CD14-positive monocyte (primary cell): Measurements from ENCODE around the gene SGK1. TPM values are rescaled to one million over a fixed set of nuclear protein-coding genes. Genes with fewer than 3 reads are reported as not detected.

Experiments
- DNase-seq, 3 donors: peaks; one replicate each; pipeline ENCODE4 v3.0.0-alpha.2; 2011 to 2022
- H2AFZ ChIP-seq: 2 replicates; pipeline ENCODE4 v1.6.0; 2012; ENCODE audit warnings: mild to moderate bottlenecking, low read depth, low read length, inconsistent platforms; ENCODE audit not compliant: insufficient read depth, poor library complexity, severe bottlenecking
- H3K27ac ChIP-seq, 2 donors: 1 replicate in 1 of 2; 2 replicates in 1 of 2; pipeline ENCODE4 v1.5.1; 2012 to 2013; ENCODE audit warnings: low read length in 2 of 2, control low read depth in 1 of 2, inconsistent platforms in 1 of 2, low read depth in 1 of 2, mild to moderate bottlenecking in 1 of 2
- H3K27me3 ChIP-seq, 2 donors: one replicate each; pipeline versions ENCODE4 v1.6.0 to v1.6.1; 2011 to 2013; ENCODE audit warnings: low read length in 2 of 2; ENCODE audit not compliant: control insufficient read depth in 2 of 2, insufficient read depth in 2 of 2
- H3K36me3 ChIP-seq, 2 donors: replicated peaks in 1 of 2; 1 replicate in 1 of 2; 2 replicates in 1 of 2; pipeline versions ENCODE4 v1.5.1 to v1.6.1; 2012 to 2013; ENCODE audit warnings: low read length in 2 of 2, control low read depth in 1 of 2, inconsistent platforms in 1 of 2, mild to moderate bottlenecking in 1 of 2; ENCODE audit not compliant: insufficient read depth in 2 of 2, control insufficient read depth in 1 of 2
- H3K4me1 ChIP-seq, 2 donors: 1 replicate in 1 of 2; 2 replicates in 1 of 2; pipeline versions ENCODE4 v1.5.1 to v1.6.1; 2012 to 2013; ENCODE audit warnings: low read length in 2 of 2, control low read depth in 1 of 2, inconsistent platforms in 1 of 2, mild to moderate bottlenecking in 1 of 2, moderate library complexity in 1 of 2; ENCODE audit not compliant: insufficient read depth in 2 of 2, control insufficient read depth in 1 of 2
- H3K4me2 ChIP-seq: replicated peaks from 2 replicates; pipeline ENCODE3; 2012; ENCODE audit warnings: low read length, moderate library complexity, mild to moderate bottlenecking; ENCODE audit not compliant: poor library complexity, severe bottlenecking; ENCODE audit errors: extremely low read depth
- H3K4me3 ChIP-seq, 3 experiments: fragments of 200-600 bp in 1 of 3; sonication (generic) in 1 of 3; replicated peaks in 1 of 3; 1 replicate in 2 of 3; 2 replicates in 1 of 3; pipeline ENCODE4 v1.5.1; 2011 to 2013; ENCODE audit warnings: low read length in 3 of 3, mild to moderate bottlenecking in 3 of 3, control low read depth in 2 of 3, low read depth in 2 of 3, inconsistent platforms in 1 of 3, moderate library complexity in 1 of 3
- H3K79me2 ChIP-seq: 2 replicates; pipeline ENCODE4 v1.6.0; 2012; ENCODE audit warnings: mild to moderate bottlenecking, control low read depth, inconsistent platforms, low read length, moderate library complexity; ENCODE audit not compliant: insufficient read depth
- H3K9ac ChIP-seq: 2 replicates; pipeline ENCODE4 v1.6.0; 2017; ENCODE audit warnings: low read length, mild to moderate bottlenecking; ENCODE audit not compliant: insufficient read depth, poor library complexity, severe bottlenecking
- H3K9me3 ChIP-seq, 2 donors: replicated peaks in 1 of 2; 1 replicate in 1 of 2; 2 replicates in 1 of 2; pipeline versions ENCODE4 v1.5.1 to v1.6.1; 2012 to 2013; ENCODE audit warnings: low read length in 2 of 2, control low read depth in 1 of 2; ENCODE audit not compliant: control insufficient read depth in 1 of 2, insufficient read depth in 1 of 2
- H4K20me1 ChIP-seq: 2 replicates; pipeline ENCODE4 v1.6.0; 2012; ENCODE audit warnings: mild to moderate bottlenecking, low read length, control low read depth, moderate library complexity; ENCODE audit not compliant: insufficient read depth
- H3K27ac Mint-ChIP-seq, 7 donors: one replicate each; pipeline ENCODE4 v1.8.0; 2020; ENCODE audit warnings: mild to moderate bottlenecking in 7 of 7, mixed read lengths in 7 of 7, moderate library complexity in 6 of 7, inconsistent platforms in 2 of 7
- H3K27me3 Mint-ChIP-seq, 3 donors: one replicate each; pipeline ENCODE4 v1.8.0; 2021 to 2022; ENCODE audit warnings: low read depth in 3 of 3, mild to moderate bottlenecking in 3 of 3, mixed read lengths in 3 of 3, moderate library complexity in 3 of 3, inconsistent platforms in 1 of 3
- H3K36me3 Mint-ChIP-seq, 2 donors: one replicate each; pipeline ENCODE4 v1.8.0; 2020; ENCODE audit warnings: mixed read lengths in 2 of 2, inconsistent platforms in 1 of 2, mild to moderate bottlenecking in 1 of 2
- H3K4me1 Mint-ChIP-seq: one replicate; pipeline ENCODE4 v1.8.0; 2020; ENCODE audit warnings: mild to moderate bottlenecking, mixed read lengths
- H3K4me3 Mint-ChIP-seq, 2 donors: one replicate each; pipeline ENCODE4 v1.8.0; 2020; ENCODE audit warnings: mild to moderate bottlenecking in 2 of 2, mixed read lengths in 2 of 2, moderate library complexity in 1 of 2
- H3K9me3 Mint-ChIP-seq, 7 donors: one replicate each; pipeline ENCODE4 v1.8.0; 2020 to 2022; ENCODE audit warnings: mixed read lengths in 7 of 7, mild to moderate bottlenecking in 6 of 7, moderate library complexity in 6 of 7, inconsistent platforms in 2 of 7
- WGBS: methylation state at CpG from one replicate; pipeline ENCODE4 v1.1.5; 2013; ENCODE audit warnings: missing lambda C conversion rate; ENCODE audit not compliant: insufficient coverage; 5-methylcytosine and 5-hydroxymethylcytosine counted together
- intact Hi-C, 2 donors: fragments of 100-400 bp; cut with micrococcal nuclease; formaldehyde crosslinking; loops; one replicate each; pipeline versions ENCODE4 v1.15.0 to v1.15.1; 2023
- polyA plus RNA-seq, 3 donors: library from polyadenylated mRNA; depleted of rRNA in 1 of 3; unstranded in 2 of 3; stranded (reverse) in 1 of 3; fragments of 300-500 nt in 2 of 3; fragments of >200 nt in 1 of 3; fragmentation: Illumina TruSeq in 2 of 3; gene quantifications; 1 replicate in 2 of 3; 2 replicates in 1 of 3; pipeline ENCODE4 v1.2.3, GENCODE V29; 2012 to 2021
- TF ChIP-seq, protein P1 (sequence below): fragments of 200-600 bp; IDR thresholded peaks from one replicate; pipeline ENCODE4 v1.8.0; 2022; ENCODE audit warnings: antibody characterized with exemption, mild to moderate bottlenecking

Gene SGK1
- polyA plus RNA-seq, 3 donors, result 373 to 419 (median 407) TPM

DNA sequence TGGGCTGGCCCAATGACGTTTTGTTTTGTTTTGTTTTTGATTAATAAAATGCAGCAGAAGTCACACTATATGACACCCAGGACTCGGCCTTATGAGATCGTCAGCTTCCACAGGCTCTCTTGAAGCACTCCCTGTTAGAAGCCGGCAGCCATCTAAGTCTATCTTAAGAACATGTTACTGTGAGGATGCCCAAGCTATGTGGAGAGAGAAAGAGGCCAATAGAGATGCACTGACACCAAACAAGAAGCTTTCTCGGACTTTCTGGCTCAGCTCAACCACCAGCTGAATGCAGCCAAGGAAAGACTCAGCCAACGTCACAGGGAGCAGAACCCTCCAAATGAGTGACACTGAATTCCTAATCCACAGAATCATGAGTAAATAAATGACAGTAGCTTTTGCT, 14.0 kb downstream of the SGK1 start:
- H3K9ac ChIP-seq, result no peak overlapping the region
- H3K27me3 Mint-ChIP-seq, result peaks cover 0 to 3% (median 2%) of the 10 kb centered on the region in 3 donors
- peaks cover 0 to 1% of the 10 kb centered on the region in 2 donors for H3K36me3 Mint-ChIP-seq
- no peak for DNase-seq
- TF ChIP-seq, protein P1, sequence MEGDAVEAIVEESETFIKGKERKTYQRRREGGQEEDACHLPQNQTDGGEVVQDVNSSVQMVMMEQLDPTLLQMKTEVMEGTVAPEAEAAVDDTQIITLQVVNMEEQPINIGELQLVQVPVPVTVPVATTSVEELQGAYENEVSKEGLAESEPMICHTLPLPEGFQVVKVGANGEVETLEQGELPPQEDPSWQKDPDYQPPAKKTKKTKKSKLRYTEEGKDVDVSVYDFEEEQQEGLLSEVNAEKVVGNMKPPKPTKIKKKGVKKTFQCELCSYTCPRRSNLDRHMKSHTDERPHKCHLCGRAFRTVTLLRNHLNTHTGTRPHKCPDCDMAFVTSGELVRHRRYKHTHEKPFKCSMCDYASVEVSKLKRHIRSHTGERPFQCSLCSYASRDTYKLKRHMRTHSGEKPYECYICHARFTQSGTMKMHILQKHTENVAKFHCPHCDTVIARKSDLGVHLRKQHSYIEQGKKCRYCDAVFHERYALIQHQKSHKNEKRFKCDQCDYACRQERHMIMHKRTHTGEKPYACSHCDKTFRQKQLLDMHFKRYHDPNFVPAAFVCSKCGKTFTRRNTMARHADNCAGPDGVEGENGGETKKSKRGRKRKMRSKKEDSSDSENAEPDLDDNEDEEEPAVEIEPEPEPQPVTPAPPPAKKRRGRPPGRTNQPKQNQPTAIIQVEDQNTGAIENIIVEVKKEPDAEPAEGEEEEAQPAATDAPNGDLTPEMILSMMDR, result no peak
- no peak overlapping the region for H3K4me2 ChIP-seq
- no peak overlapping the region for H3K27ac Mint-ChIP-seq
- no CpG with 5 or more reads among the region's 6 CpGs for WGBS
- H3K4me1 Mint-ChIP-seq, result peaks cover 6% of the 10 kb centered on the region
- no peak overlapping the region for H3K27ac ChIP-seq
- intact Hi-C loops, result no loop called here
- H3K27me3 ChIP-seq, result no peaks in the 10 kb centered on the region
- H3K4me3 ChIP-seq, result no peak overlapping the region
- H3K36me3 ChIP-seq, result no peaks in the 10 kb centered on the region
- H4K20me1 ChIP-seq, result no peaks in the 10 kb centered on the region
- H2AFZ ChIP-seq, result no peak overlapping the region
- peaks cover 0 to 1% (median 0%) of the 10 kb centered on the region in 7 donors for H3K9me3 Mint-ChIP-seq
- no peaks in the 10 kb centered on the region for H3K79me2 ChIP-seq
- H3K9me3 ChIP-seq, result no peaks in the 10 kb centered on the region
- H3K4me3 Mint-ChIP-seq, result no peak overlapping the region
- H3K4me1 ChIP-seq, result no peaks in the 10 kb centered on the region

DNA sequence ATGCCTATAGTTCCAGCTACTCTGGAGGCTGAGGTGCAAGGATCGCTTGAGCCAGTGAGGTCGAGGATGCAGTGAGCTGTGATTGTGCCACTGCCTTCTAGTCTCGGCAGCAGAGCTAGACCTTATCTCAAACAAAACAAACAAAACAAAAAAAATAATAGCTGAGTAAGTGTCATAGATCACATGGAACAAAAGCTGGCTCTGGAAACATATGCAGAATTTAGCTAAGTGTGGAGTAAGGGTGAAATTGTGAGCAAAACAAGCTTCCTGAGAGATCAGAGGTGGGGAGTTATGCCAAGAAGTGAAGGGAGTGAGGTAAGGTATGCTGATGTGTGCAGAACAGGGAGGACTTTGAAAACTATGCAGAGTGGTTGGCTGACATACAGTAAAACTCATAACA, 18.7 kb downstream of the SGK1 start:
- no peaks in the 10 kb centered on the region for H3K79me2 ChIP-seq
- no peaks in the 10 kb centered on the region for H4K20me1 ChIP-seq
- H3K9ac ChIP-seq, result no peak overlapping the region
- H3K4me1 Mint-ChIP-seq, result peaks cover 29% of the 10 kb centered on the region
- no CpG with 5 or more reads among the region's 3 CpGs for WGBS
- no peak overlapping the region for H3K27ac Mint-ChIP-seq
- no peaks in the 10 kb centered on the region for H3K9me3 ChIP-seq
- DNase-seq, result no peak
- no peak overlapping the region for H2AFZ ChIP-seq
- H3K4me3 Mint-ChIP-seq, result no peak overlapping the region
- peaks cover 0 to 4% (median 0%) of the 10 kb centered on the region in 7 donors for H3K9me3 Mint-ChIP-seq
- H3K27me3 ChIP-seq, result no peaks in the 10 kb centered on the region
- H3K36me3 Mint-ChIP-seq, result peaks cover 6 to 7% of the 10 kb centered on the region in 2 donors
- H3K27ac ChIP-seq, result no peak overlapping the region
- H3K4me2 ChIP-seq, result no peak overlapping the region
- H3K27me3 Mint-ChIP-seq, result peaks cover 0 to 2% (median 1%) of the 10 kb centered on the region in 3 donors
- no peak overlapping the region for H3K4me3 ChIP-seq
- no peaks in the 10 kb centered on the region for H3K36me3 ChIP-seq
- intact Hi-C loops, result loop anchor here in 1 of 2 donors (10.0 kb wide), 2 partner anchors 116 to 226 kb away; no protein-coding TSS in a partner anchor
- peaks cover 27 to 29% of the 10 kb centered on the region in 2 donors for H3K4me1 ChIP-seq
- TF ChIP-seq, protein P1, result no peak
